ENCODE results near the gene SLC25A39.
"Not testable (repeated sequence)": the region's sequence is repeated elsewhere in the genome, so short reads cannot be mapped to it uniquely, and the experiment has no call there.

SLC25A39 gene

GRCh38 chr17:44338702-44339101, 14.1 kb upstream of the SLC25A39 start:
- no peak overlapping the region for H3K27ac ChIP-seq
- TF ChIP-seq CTCF (IDR thresholded peaks at IDR 0.05) (no peak), ZFX (IDR thresholded peaks at IDR 0.05; ENCODE audit: borderline replicate concordance) (no peak)

- H3K27ac ChIP-seq = no peak overlapping the region
- TF ChIP-seq CTCF (IDR thresholded peaks at IDR 0.05) = no peak
- no peak for TF ChIP-seq ZFX (IDR thresholded peaks at IDR 0.05; ENCODE audit: borderline replicate concordance)
Measured at GRCh38 chr17:44335968-44336367, 11.3 kb upstream of the SLC25A39 start.

- TF ChIP-seq CTCF (IDR thresholded peaks at IDR 0.05) (no peak), ZFX (IDR thresholded peaks at IDR 0.05; ENCODE audit: borderline replicate concordance) (no peak)
Measured at GRCh38 chr17:44335564-44335963, 10.9 kb upstream of the SLC25A39 start.

GRCh38 chr17:44334727-44335126, 10.1 kb upstream of the SLC25A39 start:
- TF ChIP-seq CTCF (IDR thresholded peaks at IDR 0.05) (no peak), ZFX (IDR thresholded peaks at IDR 0.05; ENCODE audit: borderline replicate concordance) (no peak)

More at GRCh38 chr17:44335564-44335963, 10.9 kb upstream of the SLC25A39 start:
- H3K27ac ChIP-seq = no peak overlapping the region

GRCh38 chr17:44334315-44334714, 9.7 kb upstream of the SLC25A39 start:
- no peak overlapping the region for H3K27ac ChIP-seq
- TF ChIP-seq CTCF (IDR thresholded peaks at IDR 0.05) (no peak), ZFX (IDR thresholded peaks at IDR 0.05; ENCODE audit: borderline replicate concordance) (no peak)

More at GRCh38 chr17:44334727-44335126, 10.1 kb upstream of the SLC25A39 start:
- H3K27ac ChIP-seq = no peak overlapping the region

- no peak for TF ChIP-seq CTCF (IDR thresholded peaks at IDR 0.05)
- TF ChIP-seq ZFX (IDR thresholded peaks at IDR 0.05; ENCODE audit: borderline replicate concordance) = no peak
- no peak overlapping the region for H3K27ac ChIP-seq
Measured at GRCh38 chr17:44333371-44333770, 8.7 kb upstream of the SLC25A39 start.

- no peak overlapping the region for H3K27ac ChIP-seq
Measured at GRCh38 chr17:44331249-44331760, 6.7 kb upstream of the SLC25A39 start.

GRCh38 chr17:44330263-44330662, 5.6 kb upstream of the SLC25A39 start:
- H3K27ac ChIP-seq = not testable (repeated sequence)

More at GRCh38 chr17:44331249-44331760, 6.7 kb upstream of the SLC25A39 start:
- no peak for TF ChIP-seq ZFX (IDR thresholded peaks at IDR 0.05; ENCODE audit: borderline replicate concordance)
- peak; percentile 94 for TF ChIP-seq CTCF (IDR thresholded peaks at IDR 0.05)

- H3K27ac ChIP-seq = not testable (repeated sequence)
Measured at GRCh38 chr17:44329516-44329915, 4.9 kb upstream of the SLC25A39 start.
